OCI-LY3 (cell line): ENCODE data around the gene GLIS1.

Experiments
- EZH2phosphoT487 ChIP-seq: fragments of 200-600 bp; shearing (Covaris generic); IDR thresholded peaks from 2 replicates; pipeline ENCODE4 v1.6.1; 2018; ENCODE audit warnings: antibody characterized with exemption, mixed run types, low read depth
- TF ChIP-seq, protein P1 (sequence below): fragments of 200-600, 300-600 bp; sonication (generic); IDR thresholded peaks from 2 replicates; pipeline ENCODE4 v1.5.1; 2014; ENCODE audit warnings: antibody characterized with exemption, low read length, low read depth

DNA sequence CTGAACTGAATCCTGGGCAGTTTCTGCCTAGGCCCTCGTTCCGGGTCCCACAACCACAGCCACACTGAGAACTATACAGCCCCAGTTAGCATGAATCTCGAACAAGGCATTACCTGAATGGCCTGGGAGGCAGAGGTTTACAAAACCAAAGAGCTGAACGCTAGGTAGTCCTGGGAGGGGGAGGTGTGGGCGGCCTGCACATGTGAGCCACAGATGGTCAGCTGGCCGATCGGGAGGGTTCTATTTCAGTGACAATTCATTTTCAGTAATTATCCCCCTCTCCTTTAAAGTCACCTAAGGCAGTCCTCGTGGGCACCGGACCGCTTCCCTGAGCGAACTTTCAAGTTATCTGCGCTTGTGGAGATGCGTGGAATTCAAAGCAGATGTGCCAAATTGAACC is 111.9 kb downstream of the GLIS1 start:
- TF ChIP-seq, protein P1, sequence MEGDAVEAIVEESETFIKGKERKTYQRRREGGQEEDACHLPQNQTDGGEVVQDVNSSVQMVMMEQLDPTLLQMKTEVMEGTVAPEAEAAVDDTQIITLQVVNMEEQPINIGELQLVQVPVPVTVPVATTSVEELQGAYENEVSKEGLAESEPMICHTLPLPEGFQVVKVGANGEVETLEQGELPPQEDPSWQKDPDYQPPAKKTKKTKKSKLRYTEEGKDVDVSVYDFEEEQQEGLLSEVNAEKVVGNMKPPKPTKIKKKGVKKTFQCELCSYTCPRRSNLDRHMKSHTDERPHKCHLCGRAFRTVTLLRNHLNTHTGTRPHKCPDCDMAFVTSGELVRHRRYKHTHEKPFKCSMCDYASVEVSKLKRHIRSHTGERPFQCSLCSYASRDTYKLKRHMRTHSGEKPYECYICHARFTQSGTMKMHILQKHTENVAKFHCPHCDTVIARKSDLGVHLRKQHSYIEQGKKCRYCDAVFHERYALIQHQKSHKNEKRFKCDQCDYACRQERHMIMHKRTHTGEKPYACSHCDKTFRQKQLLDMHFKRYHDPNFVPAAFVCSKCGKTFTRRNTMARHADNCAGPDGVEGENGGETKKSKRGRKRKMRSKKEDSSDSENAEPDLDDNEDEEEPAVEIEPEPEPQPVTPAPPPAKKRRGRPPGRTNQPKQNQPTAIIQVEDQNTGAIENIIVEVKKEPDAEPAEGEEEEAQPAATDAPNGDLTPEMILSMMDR: no peak
- no peak for TF ChIP-seq EZH2phosphoT487
